DMS114 treated with DMSO at 0.1 percent for 48 hours (cell line): ENCODE data around the gene NEDD9.

ENCODE experiments used
- DNase-seq: peaks from one replicate; lab custom pipeline; 2025; ENCODE audit not compliant: unreplicated experiment; lab: John Stamatoyannopoulos, UW

Gene NEDD9

DNA sequence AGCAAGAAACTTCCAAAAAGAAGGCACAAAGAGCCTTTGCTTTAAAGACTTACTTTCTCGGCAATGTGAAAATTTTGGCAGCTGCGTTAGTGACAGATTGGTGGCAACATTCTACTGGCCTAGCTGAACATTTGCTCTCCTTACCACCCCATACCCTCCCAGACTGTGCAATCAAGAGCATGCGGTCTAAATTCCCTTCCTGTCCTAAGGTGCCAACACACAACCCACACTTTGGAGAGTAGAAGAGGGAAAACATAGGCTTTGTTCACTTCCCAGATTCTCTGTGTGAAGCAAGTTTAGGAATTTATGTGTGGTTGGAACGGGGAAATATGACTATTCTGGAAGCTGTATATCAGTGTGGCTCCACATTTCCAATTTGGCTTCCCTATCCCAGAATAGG, 29.8 kb upstream of the NEDD9 start:
- DNase-seq, result no peak

DNA sequence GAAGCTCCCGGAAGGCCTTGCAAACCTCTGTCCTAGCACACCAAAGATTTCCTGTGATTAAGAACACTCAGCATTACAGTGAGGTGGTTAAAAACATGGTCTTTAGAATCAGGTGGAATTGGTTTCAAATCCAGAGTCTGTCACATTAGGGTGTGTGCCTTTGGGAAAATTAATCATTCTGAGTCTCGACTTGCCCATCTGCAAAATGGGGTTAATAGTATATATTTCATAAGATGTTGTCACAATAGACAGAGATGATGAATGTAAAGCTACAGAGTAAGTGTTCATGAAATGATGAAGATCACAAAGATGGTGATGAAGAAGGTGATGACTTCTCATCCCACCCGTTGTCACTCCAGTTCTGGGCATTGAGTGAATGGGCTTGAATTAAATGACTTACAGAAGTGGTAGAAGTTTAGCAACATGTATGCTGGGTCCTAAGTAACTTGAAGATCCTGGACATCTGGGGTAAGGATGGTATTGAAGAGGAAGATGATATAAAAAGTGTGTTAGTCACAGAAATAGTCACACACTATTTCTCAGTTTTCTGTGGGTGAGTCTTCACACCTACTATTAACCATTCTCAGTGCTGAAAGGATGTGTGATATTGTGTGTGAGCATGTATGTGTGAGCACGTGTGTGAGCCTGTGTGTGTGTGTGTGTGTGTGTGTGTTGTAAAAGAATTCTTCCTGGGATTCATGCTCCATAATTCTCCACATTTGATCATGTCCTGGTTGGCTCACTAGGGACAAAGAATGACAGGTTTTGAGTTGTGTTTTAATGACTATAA, 28.0 kb upstream of the NEDD9 start:
- no peak for DNase-seq

GRCh38 chr6:11258260-11259237, 26.1 kb upstream of the NEDD9 start:
- DNase-seq, result no peak

- no peak for DNase-seq
These were observed 23.1 kb upstream of the NEDD9 start for GRCh38 chr6:11255610-11256009.

GRCh38 chr6:11253594-11253993, 21.1 kb upstream of the NEDD9 start:
- DNase-seq, result no peak

DNA sequence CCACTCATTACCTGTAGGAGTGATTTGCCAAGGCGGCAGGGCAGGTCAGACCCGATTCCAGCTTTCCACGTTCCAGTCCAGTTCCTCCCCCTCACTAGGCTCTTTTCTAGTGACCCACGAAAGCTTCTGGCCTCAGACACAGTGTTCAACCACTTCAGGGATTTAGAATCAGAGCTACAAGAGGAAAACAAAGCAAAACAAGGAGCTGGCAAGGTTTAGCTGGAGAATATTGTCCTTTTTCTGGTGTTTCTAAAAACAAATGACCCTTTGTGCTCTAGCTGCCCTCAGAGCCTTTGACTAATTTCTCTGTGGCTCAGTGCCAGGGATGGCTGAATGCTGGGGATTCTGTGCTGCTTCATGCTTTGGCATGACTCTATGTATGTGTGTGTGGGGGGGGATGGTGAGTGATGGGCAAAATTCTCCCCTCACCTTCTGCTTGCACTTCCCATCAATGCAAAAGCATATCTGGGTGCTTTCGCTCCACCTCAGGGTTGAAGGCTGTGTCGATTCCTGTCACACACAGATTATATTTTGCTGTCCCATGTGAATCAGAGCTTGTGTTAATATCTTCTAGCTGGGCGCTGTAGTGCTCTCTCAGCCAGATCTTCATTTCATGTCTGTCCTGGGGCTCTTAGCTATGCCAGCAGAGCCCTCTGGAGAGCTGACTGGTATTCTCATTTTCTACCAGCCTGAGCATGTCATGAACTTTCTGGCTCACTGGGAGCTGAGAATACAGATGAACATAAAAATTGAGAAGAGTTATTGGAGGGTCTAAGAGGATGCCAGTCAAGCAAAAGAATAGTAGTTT, 19.3 kb upstream of the NEDD9 start:
- DNase-seq, result no peak

DNA sequence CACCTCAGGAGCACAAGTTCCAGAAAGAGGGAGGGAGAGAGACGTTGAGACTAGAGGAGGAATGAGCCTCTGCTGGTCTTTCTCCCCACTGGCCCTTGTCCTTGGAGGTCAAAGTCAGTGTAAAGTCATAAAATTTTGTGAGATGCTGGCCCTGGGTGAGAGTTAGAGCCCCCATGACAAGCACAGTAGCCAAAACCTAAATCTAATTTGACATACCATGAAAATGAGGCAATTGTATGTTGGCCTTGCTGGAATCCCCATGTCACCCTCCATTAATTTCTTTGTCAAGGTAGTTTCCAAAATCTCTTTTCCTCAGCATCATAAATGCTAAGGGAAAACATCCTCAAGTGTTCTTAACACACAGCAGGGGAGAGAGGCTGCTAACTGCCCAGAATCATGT, 17.6 kb upstream of the NEDD9 start:
- no peak for DNase-seq

GRCh38 chr6:11248974-11249761, 16.7 kb upstream of the NEDD9 start:
- DNase-seq, result no peak

GRCh38 chr6:11246722-11247121, 14.3 kb upstream of the NEDD9 start:
- DNase-seq, result no peak

GRCh38 chr6:11245381-11246256, 13.2 kb upstream of the NEDD9 start:
- no peak for DNase-seq

- DNase-seq, result no peak
These were observed 12.1 kb upstream of the NEDD9 start for GRCh38 chr6:11244387-11245126.

DNA sequence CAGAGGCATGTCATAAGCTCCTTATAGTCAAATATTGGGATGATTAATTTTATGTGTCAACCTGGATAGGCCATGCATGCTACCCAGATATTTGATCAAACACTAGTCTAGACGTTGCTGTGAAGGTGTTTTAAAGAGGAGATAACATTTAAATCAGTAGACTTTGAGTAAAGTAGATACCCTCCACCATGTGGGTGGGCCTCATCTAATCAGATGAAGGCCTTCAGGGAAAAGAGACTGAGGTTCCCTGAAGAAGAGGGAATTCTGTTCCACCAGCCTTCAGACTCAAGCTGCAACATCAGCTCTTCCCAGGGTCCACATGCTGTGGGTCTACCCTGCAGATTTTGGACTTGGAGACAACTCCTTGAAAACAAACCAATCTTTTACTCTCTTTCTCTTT, 11.4 kb upstream of the NEDD9 start:
- DNase-seq, result no peak

DNA sequence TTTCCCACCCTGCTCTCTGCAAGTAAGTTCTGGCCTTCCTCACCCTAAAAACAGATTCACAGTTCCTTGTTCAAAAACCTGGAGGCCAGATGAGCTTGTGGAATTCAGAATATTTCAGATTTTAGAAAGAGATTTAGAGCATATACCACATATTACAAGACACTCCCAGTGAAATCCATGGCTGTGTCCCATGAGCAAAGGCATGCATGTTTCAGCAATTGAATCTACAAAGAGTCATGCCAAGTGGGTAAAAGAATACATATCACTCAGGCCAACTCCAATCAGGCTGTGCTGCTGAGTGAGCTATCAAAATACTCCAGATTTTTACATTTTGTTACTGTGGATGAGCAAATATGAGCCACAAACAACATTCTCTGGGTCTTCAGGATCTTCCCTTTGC, 10.2 kb upstream of the NEDD9 start:
- no peak for DNase-seq

GRCh38 chr6:11241793-11242201, 9.3 kb upstream of the NEDD9 start:
- DNase-seq, result no peak

DNA sequence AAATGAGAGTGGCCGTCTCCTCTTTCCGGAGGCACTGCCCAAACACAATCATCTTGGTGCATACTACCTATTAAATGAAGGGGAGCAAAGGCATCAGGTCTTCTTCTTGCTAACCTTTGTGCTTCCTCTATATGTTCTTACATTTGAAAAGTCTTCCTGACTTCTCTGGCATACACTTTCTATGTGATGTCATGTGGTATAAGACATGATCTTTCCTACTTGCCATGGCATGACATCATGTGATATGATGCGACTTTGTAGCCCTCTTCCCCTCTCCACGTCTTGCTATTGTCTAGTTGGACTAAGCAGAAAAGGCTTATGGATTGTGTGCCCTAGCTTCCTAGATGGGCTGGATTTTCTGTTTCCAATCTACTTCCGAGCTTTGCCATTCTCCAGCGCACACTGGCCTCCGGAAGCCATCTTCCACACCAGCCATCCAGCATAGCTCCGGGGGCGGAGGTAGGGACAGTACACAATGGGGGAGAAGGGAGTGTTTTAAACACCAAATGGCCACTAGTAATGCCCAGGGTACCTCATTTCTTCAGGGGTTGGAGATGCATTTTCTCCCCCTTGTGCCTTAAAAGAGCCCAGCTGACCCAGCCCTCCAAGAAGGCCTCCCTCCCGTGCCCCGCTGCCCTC, 8.8 kb upstream of the NEDD9 start:
- no peak for DNase-seq

DNA sequence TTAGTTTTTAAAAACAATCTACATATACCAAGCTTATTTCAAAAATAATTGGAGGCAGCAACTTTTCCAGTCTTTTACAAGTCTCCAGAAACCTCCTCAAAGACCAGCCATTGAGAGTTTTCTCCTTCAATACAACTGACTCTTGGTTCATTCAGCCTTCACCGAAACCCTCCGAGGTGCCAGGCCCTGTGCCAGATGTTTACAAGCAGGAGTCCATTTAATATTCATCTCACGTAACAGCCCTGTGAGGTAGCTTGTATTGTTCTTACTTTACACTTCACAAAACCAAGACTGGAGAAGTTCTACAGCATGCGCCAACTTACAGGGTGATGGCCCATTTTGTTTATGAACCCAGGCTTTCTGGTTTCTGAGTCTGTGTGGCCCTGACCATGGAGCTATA, 5.5 kb upstream of the NEDD9 start:
- DNase-seq, result no peak

- no peak for DNase-seq
These were observed 5.0 kb upstream of the NEDD9 start for GRCh38 chr6:11237428-11237827.

- no peak for DNase-seq
These were observed 4.4 kb upstream of the NEDD9 start for GRCh38 chr6:11236915-11237314.
